GM21786 (cell line): Measurements from ENCODE around the gene BLVRA.
"Not testable (repeated sequence)": the region's sequence is repeated elsewhere in the genome, so short reads cannot be mapped to it uniquely, and the experiment has no call there.

Experiments
- ATAC-seq: cut with Tn5 transposase; IDR thresholded peaks from one replicate; pipeline ENCODE4 v1.9.1; 2021; ENCODE audit not compliant: unreplicated experiment

The BLVRA gene

GRCh38 chr7:43768887-43769272, 10.4 kb downstream of the BLVRA start:
- no peak for ATAC-seq

GRCh38 chr7:43769281-43769680, 10.8 kb downstream of the BLVRA start:
- ATAC-seq: no peak

GRCh38 chr7:43769791-43770465, 11.4 kb downstream of the BLVRA start:
- ATAC-seq: no peak

GRCh38 chr7:43771128-43771527, 12.6 kb downstream of the BLVRA start:
- ATAC-seq: no peak

- no peak for ATAC-seq
These were observed 13.1 kb downstream of the BLVRA start for GRCh38 chr7:43771573-43771972.

- ATAC-seq: not testable (repeated sequence)
These were observed 14.8 kb downstream of the BLVRA start for GRCh38 chr7:43773268-43773667.

GRCh38 chr7:43775255-43775654, 16.8 kb downstream of the BLVRA start:
- not testable (repeated sequence) for ATAC-seq

GRCh38 chr7:43778293-43779044, 20.0 kb downstream of the BLVRA start:
- ATAC-seq: not testable (repeated sequence)

- no peak for ATAC-seq
These were observed 20.7 kb downstream of the BLVRA start for GRCh38 chr7:43779045-43779812.

GRCh38 chr7:43781726-43782607, 23.5 kb downstream of the BLVRA start:
- no peak for ATAC-seq

- no peak for ATAC-seq
These were observed 24.5 kb downstream of the BLVRA start for GRCh38 chr7:43782768-43783555.

- peak; percentile 8 for ATAC-seq
These were observed 25.6 kb downstream of the BLVRA start for GRCh38 chr7:43784030-43784584.

- ATAC-seq: peak; percentile 98
These were observed 26.2 kb downstream of the BLVRA start for GRCh38 chr7:43784585-43785087.

GRCh38 chr7:43785420-43785819, 26.9 kb downstream of the BLVRA start:
- ATAC-seq: no peak

GRCh38 chr7:43787771-43788170, 29.3 kb downstream of the BLVRA start:
- ATAC-seq: no peak

GRCh38 chr7:43790006-43790405, 31.5 kb downstream of the BLVRA start:
- no peak for ATAC-seq

- no peak for ATAC-seq
These were observed 32.4 kb downstream of the BLVRA start for GRCh38 chr7:43790834-43791233.

- ATAC-seq: no peak
These were observed 33.2 kb downstream of the BLVRA start for GRCh38 chr7:43791665-43792064.

GRCh38 chr7:43792471-43793150, 34.1 kb downstream of the BLVRA start:
- ATAC-seq: no peak
